ENCODE measurements around the gene INKA1.

INKA1 gene

GRCh38 chr3:49805367-49805782, 2.3 kb downstream of the INKA1 start:
- H3K27me3 Mint-ChIP-seq (ENCODE audit: low read depth), result peaks cover 12% of the 10 kb centered on the region
- H3K4me3 Mint-ChIP-seq, result peak overlapping the region; percentile 86 to 90 (median 88)
- H3K27ac Mint-ChIP-seq, result peak overlapping the region; percentile 100
- no peaks in the 10 kb centered on the region for H3K9me3 Mint-ChIP-seq
- H3K36me3 Mint-ChIP-seq (ENCODE audit: low read depth), result peaks cover 3% of the 10 kb centered on the region
- peaks cover 43% of the 10 kb centered on the region for H3K4me1 Mint-ChIP-seq
- TF ChIP-seq CTCF (IDR thresholded peaks at IDR 0.05; ENCODE audit: unreplicated experiment in 3 of 3), result no peak

GRCh38 chr3:49805897-49806701, 3.0 kb downstream of the INKA1 start:
- Mint-ChIP-seq H3K4me3 (peak overlapping the region; percentile 86 to 90 (median 88)), H3K27me3 (ENCODE audit: low read depth) (peaks cover 12% of the 10 kb centered on the region), H3K4me1 (peaks cover 43% of the 10 kb centered on the region), H3K9me3 (no peaks in the 10 kb centered on the region), H3K36me3 (ENCODE audit: low read depth) (peaks cover 3% of the 10 kb centered on the region), H3K27ac (peak overlapping the region; percentile 100)
- TF ChIP-seq CTCF (IDR thresholded peaks at IDR 0.05; ENCODE audit: unreplicated experiment in 3 of 3), result no peak

- peak overlapping the region; percentile 100 for H3K27ac Mint-ChIP-seq
- peak overlapping the region; percentile 50 to 77 (median 69) for H3K4me3 Mint-ChIP-seq
- H3K9me3 Mint-ChIP-seq, result no peaks in the 10 kb centered on the region
- H3K4me1 Mint-ChIP-seq, result peaks cover 43% of the 10 kb centered on the region
- H3K27me3 Mint-ChIP-seq (ENCODE audit: low read depth), result peaks cover 10% of the 10 kb centered on the region
- peaks cover 3% of the 10 kb centered on the region for H3K36me3 Mint-ChIP-seq (ENCODE audit: low read depth)
- TF ChIP-seq CTCF (IDR thresholded peaks at IDR 0.05; ENCODE audit: unreplicated experiment in 3 of 3), result no peak
These were observed 3.8 kb downstream of the INKA1 start for GRCh38 chr3:49806850-49807249.

GRCh38 chr3:49807431-49808114, 4.5 kb downstream of the INKA1 start:
- peaks cover 2% of the 10 kb centered on the region for H3K27me3 Mint-ChIP-seq (ENCODE audit: low read depth)
- no peaks in the 10 kb centered on the region for H3K9me3 Mint-ChIP-seq
- peaks cover 39% of the 10 kb centered on the region for H3K4me1 Mint-ChIP-seq
- no peak for TF ChIP-seq CTCF (IDR thresholded peaks at IDR 0.05; ENCODE audit: unreplicated experiment in 3 of 3)
- peak overlapping the region; percentile 100 for H3K27ac Mint-ChIP-seq
- H3K4me3 Mint-ChIP-seq, result peak overlapping the region; percentile 50 to 77 (median 69)
- H3K36me3 Mint-ChIP-seq (ENCODE audit: low read depth), result peaks cover 3% of the 10 kb centered on the region

GRCh38 chr3:49812916-49813496, 9.9 kb downstream of the INKA1 start:
- Mint-ChIP-seq H3K36me3 (ENCODE audit: low read depth) (no peaks in the 10 kb centered on the region), H3K27me3 (ENCODE audit: low read depth) (no peaks in the 10 kb centered on the region), H3K4me1 (peaks cover 17% of the 10 kb centered on the region), H3K27ac (peak overlapping the region; percentile 97 to 99 (median 99)), H3K9me3 (no peaks in the 10 kb centered on the region), H3K4me3 (peak overlapping the region; percentile 66 to 87 (median 87))
- no peak for TF ChIP-seq CTCF (IDR thresholded peaks at IDR 0.05; ENCODE audit: unreplicated experiment in 3 of 3)
